Keratinocyte (primary cell): ENCODE measurements around the gene KLHDC3.

Source experiments
- EZH2 ChIP-seq: IDR thresholded peaks from one replicate; pipeline ENCODE4 v1.6.1; 2012; ENCODE audit warnings: inconsistent platforms, mild to moderate bottlenecking, low read length, moderate library complexity
- TF ChIP-seq, protein P1 (sequence below), 3 experiments: IDR thresholded peaks in 1 of 3; conservative IDR thresholded peaks in 1 of 3; optimal IDR thresholded peaks in 1 of 3; 2 replicates in 2 of 3; 3 replicates in 1 of 3; pipeline versions ENCODE3 to v1.5.1; 2011; ENCODE audit warnings: low read length in 3 of 3, mild to moderate bottlenecking in 3 of 3, moderate library complexity in 2 of 3, control low read depth in 1 of 3, inconsistent platforms in 1 of 3; ENCODE audit not compliant: insufficient read depth in 2 of 3; ENCODE audit errors: extremely low read depth in 1 of 3

DNA sequence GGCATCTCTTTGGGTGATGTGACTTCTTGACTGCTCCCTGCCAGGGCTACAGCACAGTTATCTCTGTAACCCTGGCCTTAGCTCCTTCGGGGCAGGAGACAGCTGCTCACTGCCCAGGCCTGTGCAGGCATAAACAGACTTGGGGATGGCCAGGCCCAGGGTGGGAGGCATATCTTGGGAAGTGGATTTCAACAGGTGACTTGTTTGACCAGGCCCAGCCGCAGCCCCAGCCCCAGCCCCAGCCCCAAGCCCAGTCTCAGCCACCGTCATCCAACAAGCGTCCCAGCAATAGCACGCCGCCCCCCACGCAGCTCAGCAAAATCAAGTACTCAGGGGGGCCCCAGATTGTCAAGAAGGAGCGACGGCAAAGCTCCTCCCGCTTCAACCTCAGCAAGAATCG, 7.8 kb upstream of the KLHDC3 start:
- TF ChIP-seq, protein P1, sequence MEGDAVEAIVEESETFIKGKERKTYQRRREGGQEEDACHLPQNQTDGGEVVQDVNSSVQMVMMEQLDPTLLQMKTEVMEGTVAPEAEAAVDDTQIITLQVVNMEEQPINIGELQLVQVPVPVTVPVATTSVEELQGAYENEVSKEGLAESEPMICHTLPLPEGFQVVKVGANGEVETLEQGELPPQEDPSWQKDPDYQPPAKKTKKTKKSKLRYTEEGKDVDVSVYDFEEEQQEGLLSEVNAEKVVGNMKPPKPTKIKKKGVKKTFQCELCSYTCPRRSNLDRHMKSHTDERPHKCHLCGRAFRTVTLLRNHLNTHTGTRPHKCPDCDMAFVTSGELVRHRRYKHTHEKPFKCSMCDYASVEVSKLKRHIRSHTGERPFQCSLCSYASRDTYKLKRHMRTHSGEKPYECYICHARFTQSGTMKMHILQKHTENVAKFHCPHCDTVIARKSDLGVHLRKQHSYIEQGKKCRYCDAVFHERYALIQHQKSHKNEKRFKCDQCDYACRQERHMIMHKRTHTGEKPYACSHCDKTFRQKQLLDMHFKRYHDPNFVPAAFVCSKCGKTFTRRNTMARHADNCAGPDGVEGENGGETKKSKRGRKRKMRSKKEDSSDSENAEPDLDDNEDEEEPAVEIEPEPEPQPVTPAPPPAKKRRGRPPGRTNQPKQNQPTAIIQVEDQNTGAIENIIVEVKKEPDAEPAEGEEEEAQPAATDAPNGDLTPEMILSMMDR (optimal IDR thresholded peaks at IDR 0.05 in 1 of 3, IDR thresholded peaks at IDR 0.05 in 1 of 3, conservative IDR thresholded peaks at IDR 0.05 in 1 of 3; ENCODE audit: extremely low read depth in 1 of 3, insufficient read depth in 2 of 3, low read length in 3 of 3), result no peak
- no peak for TF ChIP-seq EZH2
